C4-2B (cell line): ENCODE data around the gene TESK2.

Experiments
- CTCF ChIP-seq: fragments of 450-650 bp; conservative IDR thresholded peaks from 2 replicates; pipeline ENCODE4 v1.5.1; 2017; ENCODE audit warnings: mild to moderate bottlenecking
- ZFX ChIP-seq: fragments of 450-650 bp; IDR thresholded peaks from 2 replicates; pipeline ENCODE4 v1.6.1; 2017

GRCh38 chr1:45501505-45501859 lies 10.5 kb upstream of the TESK2 start:
- TF ChIP-seq CTCF: no peak
- no peak for TF ChIP-seq ZFX
